Caco-2 (cell line): Measurements from ENCODE around the gene RGS5. TPM values are rescaled to one million over a fixed set of nuclear protein-coding genes. Genes with fewer than 3 reads are reported as not detected.

Experiments
- BruUV-seq: library from RNA; stranded (reverse); fragments of 400-500 nt; replicated peaks from 2 replicates; lab custom pipeline; 2021; lab: Mats Ljungman, UMichigan
- CTCF ChIA-PET: fragments of 300-600 bp; sonication (Branson Sonifier 250); formaldehyde crosslinking; loops from one replicate; lab custom pipeline; 2022; ENCODE audit warnings: antibody characterized with exemption; lab: Charles Lee
- POLR2A ChIA-PET: fragments of 300-600 bp; sonication (Branson Sonifier 250); formaldehyde crosslinking; loops from one replicate; lab custom pipeline; 2022; ENCODE audit warnings: antibody characterized with exemption; lab: Charles Lee
- DNase-seq, 2 experiments: peaks; one replicate each; pipeline versions ENCODE4 v3.0.0 to v3.0.0-alpha.2; 2020 to 2022
- H3K27me3 ChIP-seq: replicated peaks from 2 replicates; pipeline ENCODE4 v1.6.0; 2011; ENCODE audit warnings: low read length; ENCODE audit not compliant: control insufficient read depth, insufficient read depth
- H3K36me3 ChIP-seq: 2 replicates; pipeline ENCODE4 v1.5.1; 2011; ENCODE audit warnings: low read length; ENCODE audit not compliant: control insufficient read depth, insufficient read depth
- H3K4me1 ChIP-seq: fragments of 250-450 bp; sonication (Bioruptor Pico); 2 replicates; pipeline ENCODE4 v1.5.1; 2020; ENCODE audit warnings: mild to moderate bottlenecking
- H3K4me3 ChIP-seq: 2 replicates; pipeline ENCODE4 v1.5.1; 2011; ENCODE audit warnings: low read depth, mild to moderate bottlenecking, control low read depth, low read length
- H3K9me3 ChIP-seq: fragments of 250-450 bp; sonication (Bioruptor Pico); 2 replicates; pipeline ENCODE4 v1.5.1; 2020; ENCODE audit warnings: mild to moderate bottlenecking, moderate library complexity
- H3K27ac Mint-ChIP-seq: one replicate; pipeline ENCODE4 v1.8.0; 2022; ENCODE audit warnings: mixed read lengths; ENCODE audit not compliant: unreplicated experiment
- H3K27me3 Mint-ChIP-seq: one replicate; pipeline ENCODE4 v1.8.0; 2022; ENCODE audit warnings: mixed read lengths; ENCODE audit not compliant: insufficient read depth, unreplicated experiment
- H3K36me3 Mint-ChIP-seq: one replicate; pipeline ENCODE4 v1.8.0; 2022; ENCODE audit warnings: mild to moderate bottlenecking, mixed read lengths; ENCODE audit not compliant: insufficient read depth, unreplicated experiment
- H3K4me1 Mint-ChIP-seq: one replicate; pipeline ENCODE4 v1.8.0; 2022; ENCODE audit warnings: low read depth, mixed read lengths; ENCODE audit not compliant: unreplicated experiment
- H3K4me3 Mint-ChIP-seq: one replicate; pipeline ENCODE4 v1.8.0; 2022; ENCODE audit warnings: mild to moderate bottlenecking, moderate library complexity, mixed read lengths; ENCODE audit not compliant: unreplicated experiment
- H3K9me3 Mint-ChIP-seq: one replicate; pipeline ENCODE4 v1.8.0; 2022; ENCODE audit warnings: mixed read lengths; ENCODE audit not compliant: unreplicated experiment
- intact Hi-C: fragments of 100-400 bp; cut with micrococcal nuclease; formaldehyde crosslinking; loops from one replicate; pipeline ENCODE4 v1.10.0; 2022; ENCODE audit not compliant: unreplicated experiment
- total RNA-seq: library from RNA; stranded (reverse); gene quantifications from 2 replicates; pipeline ENCODE4 v1.2.3, GENCODE V29; 2022
- TF ChIP-seq, protein P1 (sequence below), 2 experiments: fragments of 200-600 bp in 1 of 2; IDR thresholded peaks; 1 replicate in 1 of 2; 2 replicates in 1 of 2; pipeline versions ENCODE4 v1.5.1 to v1.8.0; 2011 to 2022; ENCODE audit warnings: antibody characterized with exemption in 1 of 2, control low read depth in 1 of 2, inconsistent platforms in 1 of 2, low read depth in 1 of 2, low read length in 1 of 2, mild to moderate bottlenecking in 1 of 2, moderate library complexity in 1 of 2; ENCODE audit not compliant: insufficient read depth in 1 of 2, severe bottlenecking in 1 of 2, unreplicated experiment in 1 of 2

The RGS5 gene
- total RNA-seq, 1 experiment from 2014 or later, result 8.4 TPM

DNA sequence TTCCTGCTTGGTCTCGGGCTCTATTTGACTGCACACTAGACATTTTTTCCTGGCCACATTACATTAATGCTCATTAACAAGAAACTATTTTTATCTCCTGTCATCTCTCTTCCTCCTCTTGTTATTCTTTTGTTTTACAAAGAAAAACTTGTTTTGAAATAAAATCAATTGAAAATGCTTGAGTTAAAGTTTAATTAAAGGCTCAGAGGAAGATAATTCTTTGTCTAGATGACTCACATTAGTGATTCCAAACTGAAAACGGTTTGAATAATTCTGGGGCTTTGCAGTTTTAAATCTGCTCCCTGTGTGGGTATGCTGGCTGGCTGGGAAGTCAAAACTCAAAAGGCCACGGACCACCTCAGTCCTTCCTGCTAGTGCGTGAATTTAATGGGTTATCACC, 29.6 kb downstream of the RGS5 start:
- no peak for DNase-seq
- TF ChIP-seq, protein P1, sequence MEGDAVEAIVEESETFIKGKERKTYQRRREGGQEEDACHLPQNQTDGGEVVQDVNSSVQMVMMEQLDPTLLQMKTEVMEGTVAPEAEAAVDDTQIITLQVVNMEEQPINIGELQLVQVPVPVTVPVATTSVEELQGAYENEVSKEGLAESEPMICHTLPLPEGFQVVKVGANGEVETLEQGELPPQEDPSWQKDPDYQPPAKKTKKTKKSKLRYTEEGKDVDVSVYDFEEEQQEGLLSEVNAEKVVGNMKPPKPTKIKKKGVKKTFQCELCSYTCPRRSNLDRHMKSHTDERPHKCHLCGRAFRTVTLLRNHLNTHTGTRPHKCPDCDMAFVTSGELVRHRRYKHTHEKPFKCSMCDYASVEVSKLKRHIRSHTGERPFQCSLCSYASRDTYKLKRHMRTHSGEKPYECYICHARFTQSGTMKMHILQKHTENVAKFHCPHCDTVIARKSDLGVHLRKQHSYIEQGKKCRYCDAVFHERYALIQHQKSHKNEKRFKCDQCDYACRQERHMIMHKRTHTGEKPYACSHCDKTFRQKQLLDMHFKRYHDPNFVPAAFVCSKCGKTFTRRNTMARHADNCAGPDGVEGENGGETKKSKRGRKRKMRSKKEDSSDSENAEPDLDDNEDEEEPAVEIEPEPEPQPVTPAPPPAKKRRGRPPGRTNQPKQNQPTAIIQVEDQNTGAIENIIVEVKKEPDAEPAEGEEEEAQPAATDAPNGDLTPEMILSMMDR (IDR thresholded peaks at IDR 0.05; ENCODE audit: insufficient read depth in 1 of 2, low read depth in 1 of 2, low read length in 1 of 2, severe bottlenecking in 1 of 2, unreplicated experiment in 1 of 2), result no peak
- Mint-ChIP-seq H3K4me3 (no peak overlapping the region), H3K27ac (no peak overlapping the region), H3K4me1 (no peaks in the 10 kb centered on the region), H3K36me3 (no peaks in the 10 kb centered on the region), H3K27me3 (peaks cover 3% of the 10 kb centered on the region), H3K9me3 (no peaks in the 10 kb centered on the region)
- H3K4me1 ChIP-seq, result no peaks in the 10 kb centered on the region
- no peaks in the 10 kb centered on the region for H3K27me3 ChIP-seq
- H3K9me3 ChIP-seq, result no peaks in the 10 kb centered on the region
- H3K36me3 ChIP-seq, result no peaks in the 10 kb centered on the region
- H3K4me3 ChIP-seq, result no peak overlapping the region
- POLR2A ChIA-PET, result no interaction called here
- intact Hi-C loops, result no loop called here
- CTCF ChIA-PET, result no interaction called here
- BruUV-seq, result no TSS peak

DNA sequence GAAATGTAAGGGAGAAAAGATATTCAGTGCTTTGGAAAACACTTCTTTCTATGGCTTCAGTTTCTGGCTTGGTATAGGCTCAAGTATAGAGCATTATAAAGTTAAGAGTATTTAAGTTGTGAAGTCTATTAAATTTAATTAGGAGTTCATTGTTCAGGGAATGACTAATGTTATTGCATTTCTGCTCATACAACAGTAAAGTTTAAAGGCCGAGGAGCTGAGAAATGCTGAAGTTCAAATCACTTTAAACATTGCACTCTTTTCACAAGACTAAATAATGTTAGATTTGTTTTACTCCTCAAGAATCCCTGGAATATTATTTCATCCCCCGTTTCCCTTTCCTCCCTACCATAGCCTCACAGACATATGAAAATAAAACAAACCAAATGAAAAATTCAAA, 30.1 kb downstream of the RGS5 start:
- Histone ChIP-seq H3K36me3 (no peaks in the 10 kb centered on the region), H3K4me3 (no peak overlapping the region), H3K27me3 (no peaks in the 10 kb centered on the region), H3K4me1 (no peaks in the 10 kb centered on the region), H3K9me3 (no peaks in the 10 kb centered on the region)
- Mint-ChIP-seq H3K36me3 (no peaks in the 10 kb centered on the region), H3K27ac (no peak overlapping the region), H3K4me1 (no peaks in the 10 kb centered on the region), H3K9me3 (no peaks in the 10 kb centered on the region), H3K27me3 (peaks cover 3% of the 10 kb centered on the region), H3K4me3 (no peak overlapping the region)
- no TSS peak for BruUV-seq
- POLR2A ChIA-PET, result no interaction called here
- intact Hi-C loops, result no loop called here
- no peak for DNase-seq
- TF ChIP-seq, protein P1 (IDR thresholded peaks at IDR 0.05; ENCODE audit: insufficient read depth in 1 of 2, low read depth in 1 of 2, low read length in 1 of 2, severe bottlenecking in 1 of 2, unreplicated experiment in 1 of 2), result no peak
- CTCF ChIA-PET, result no interaction called here

DNA sequence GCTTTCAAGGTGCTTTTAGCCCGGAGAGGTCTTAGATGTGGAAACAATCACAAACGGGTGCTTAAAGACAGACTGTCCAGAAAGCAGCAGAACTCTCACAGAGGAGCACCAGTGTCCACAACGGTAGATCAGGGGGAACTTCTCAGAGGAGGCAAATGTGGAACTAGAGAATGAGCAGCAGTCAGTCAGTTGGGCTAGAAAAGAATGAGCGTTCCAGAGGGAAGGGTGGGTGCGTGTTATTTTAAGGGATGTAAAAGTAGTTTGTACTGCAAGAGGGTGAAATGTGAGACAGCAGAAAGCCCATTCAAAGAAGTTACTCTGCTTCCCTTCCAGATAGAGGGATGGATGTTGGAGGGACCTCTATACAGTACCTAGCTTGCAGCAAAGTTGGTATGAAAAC, 30.9 kb downstream of the RGS5 start:
- H3K4me1 ChIP-seq, result no peaks in the 10 kb centered on the region
- H3K36me3 ChIP-seq, result no peaks in the 10 kb centered on the region
- ChIA-PET POLR2A (no interaction called here), CTCF (no interaction called here)
- TF ChIP-seq, protein P1 (IDR thresholded peaks at IDR 0.05; ENCODE audit: insufficient read depth in 1 of 2, low read depth in 1 of 2, low read length in 1 of 2, severe bottlenecking in 1 of 2, unreplicated experiment in 1 of 2), result no peak
- no peaks in the 10 kb centered on the region for H3K27me3 ChIP-seq
- no peaks in the 10 kb centered on the region for H3K9me3 ChIP-seq
- intact Hi-C loops, result no loop called here
- Mint-ChIP-seq H3K4me3 (no peak overlapping the region), H3K36me3 (no peaks in the 10 kb centered on the region), H3K9me3 (no peaks in the 10 kb centered on the region), H3K27me3 (peaks cover 3% of the 10 kb centered on the region), H3K4me1 (no peaks in the 10 kb centered on the region), H3K27ac (no peak overlapping the region)
- no peak for DNase-seq
- no TSS peak for BruUV-seq
- H3K4me3 ChIP-seq, result no peak overlapping the region
